Measurements from ENCODE around the gene BSDC1. TPM values are rescaled to one million over a fixed set of nuclear protein-coding genes. Genes with fewer than 3 reads are reported as not detected.
"Not testable (repeated sequence)": the region's sequence is repeated elsewhere in the genome, so short reads cannot be mapped to it uniquely, and the experiment has no call there.

Gene BSDC1, protein sequence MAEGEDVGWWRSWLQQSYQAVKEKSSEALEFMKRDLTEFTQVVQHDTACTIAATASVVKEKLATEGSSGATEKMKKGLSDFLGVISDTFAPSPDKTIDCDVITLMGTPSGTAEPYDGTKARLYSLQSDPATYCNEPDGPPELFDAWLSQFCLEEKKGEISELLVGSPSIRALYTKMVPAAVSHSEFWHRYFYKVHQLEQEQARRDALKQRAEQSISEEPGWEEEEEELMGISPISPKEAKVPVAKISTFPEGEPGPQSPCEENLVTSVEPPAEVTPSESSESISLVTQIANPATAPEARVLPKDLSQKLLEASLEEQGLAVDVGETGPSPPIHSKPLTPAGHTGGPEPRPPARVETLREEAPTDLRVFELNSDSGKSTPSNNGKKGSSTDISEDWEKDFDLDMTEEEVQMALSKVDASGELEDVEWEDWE
- 60.7 TPM for total RNA-seq

DNA sequence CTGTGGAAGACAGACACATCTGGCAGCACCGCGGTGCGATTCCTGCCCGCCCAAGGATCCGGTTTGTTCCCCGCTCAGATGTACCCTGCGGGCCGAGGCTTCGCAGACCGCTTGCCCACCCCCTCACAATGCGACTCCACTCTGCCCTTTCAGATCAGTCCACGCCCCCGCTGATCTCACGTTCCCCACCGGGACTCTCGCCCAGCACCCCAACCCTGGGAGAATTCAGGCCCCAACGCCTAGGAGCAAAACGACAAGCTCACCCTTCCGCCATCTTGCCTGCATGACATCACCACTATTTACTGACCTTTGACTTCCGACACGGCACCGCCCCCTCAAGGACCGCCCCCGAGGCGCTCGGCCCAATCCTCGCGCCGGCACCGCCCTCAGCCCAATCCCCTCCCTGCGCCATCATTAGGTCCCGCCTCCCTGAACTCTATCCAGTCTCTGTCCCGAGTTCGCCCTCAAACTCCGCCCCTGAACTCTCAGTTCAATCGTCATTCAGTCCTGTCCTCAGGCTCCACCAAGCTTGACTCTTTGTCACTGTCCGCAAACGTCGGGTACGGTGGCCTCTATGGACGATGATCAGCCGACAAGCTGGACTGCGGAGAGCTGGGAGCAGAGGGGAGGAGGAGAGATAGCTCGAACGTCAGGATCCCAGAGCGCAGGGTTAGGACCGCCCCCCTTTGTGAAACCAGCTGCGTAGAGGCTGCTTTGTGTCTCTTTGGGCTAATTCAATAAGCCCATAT lies at the start of gene BSDC1:
BSDC1 (minus strand) TSS at position 301 of the 749 bp plus-strand sequence; CDS start at position 274, 27 bp downstream.
- DNase-seq = peak; percentile 99

DNA sequence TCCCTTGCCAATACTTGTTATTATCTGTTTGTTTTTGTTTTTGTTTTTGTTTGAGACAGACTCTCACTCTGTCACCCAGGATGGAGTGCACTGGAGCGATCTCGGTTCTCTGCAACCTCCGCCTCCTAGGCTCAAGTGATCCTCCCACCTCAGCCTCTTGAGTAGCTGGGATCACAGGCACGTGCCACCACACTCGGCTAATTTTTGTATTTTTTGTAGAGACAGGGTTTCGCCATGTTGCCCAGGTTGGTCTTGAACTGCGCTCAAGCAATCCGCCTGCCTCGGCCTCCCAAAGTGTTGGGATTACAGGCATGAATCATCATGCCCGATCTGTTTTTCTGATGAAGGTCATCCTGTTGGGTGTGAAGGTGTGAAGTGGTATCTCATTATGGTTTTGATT lies 47.2 kb upstream of the BSDC1 start:
- DNase-seq = not testable (repeated sequence)

DNA sequence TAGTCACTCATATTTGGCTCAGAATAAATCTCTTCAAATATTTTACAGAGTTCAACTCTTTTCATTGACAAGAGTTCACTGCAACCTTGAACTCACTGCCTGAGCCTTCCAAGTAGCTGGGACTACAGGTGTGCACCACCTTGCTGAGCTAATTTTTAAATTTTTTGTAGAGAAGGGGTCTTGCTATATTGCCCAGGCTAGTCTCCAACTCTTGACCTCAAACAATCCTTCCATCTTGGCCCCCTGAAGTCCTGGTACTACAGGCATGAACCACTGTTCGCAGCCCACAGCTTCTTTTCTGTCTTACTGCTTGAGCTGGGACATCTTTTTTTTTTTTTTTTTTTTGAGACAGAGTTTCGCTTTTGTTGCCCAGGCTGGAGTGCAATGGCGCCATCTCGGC lies 44.5 kb upstream of the BSDC1 start:
- not testable (repeated sequence) for DNase-seq

DNA sequence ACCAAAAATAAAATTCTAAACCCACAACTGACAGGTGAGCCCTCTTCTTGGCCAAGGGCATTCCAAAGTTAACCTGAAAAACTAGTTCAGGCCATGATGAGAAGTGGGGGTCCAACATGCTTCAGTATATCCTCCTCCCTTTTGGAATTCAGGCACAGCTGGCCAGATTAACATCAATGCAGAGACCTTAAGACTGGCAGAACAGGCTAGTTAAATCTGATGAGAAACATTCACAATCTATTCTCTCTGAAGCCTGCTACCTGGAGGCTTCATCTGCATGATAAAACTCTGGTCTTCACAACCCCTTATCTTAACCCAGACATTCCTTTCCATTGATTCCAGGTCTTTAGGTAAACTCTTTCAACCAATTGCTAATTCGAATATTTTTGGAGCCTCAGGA lies 43.9 kb upstream of the BSDC1 start:
- DNase-seq = no peak

DNA sequence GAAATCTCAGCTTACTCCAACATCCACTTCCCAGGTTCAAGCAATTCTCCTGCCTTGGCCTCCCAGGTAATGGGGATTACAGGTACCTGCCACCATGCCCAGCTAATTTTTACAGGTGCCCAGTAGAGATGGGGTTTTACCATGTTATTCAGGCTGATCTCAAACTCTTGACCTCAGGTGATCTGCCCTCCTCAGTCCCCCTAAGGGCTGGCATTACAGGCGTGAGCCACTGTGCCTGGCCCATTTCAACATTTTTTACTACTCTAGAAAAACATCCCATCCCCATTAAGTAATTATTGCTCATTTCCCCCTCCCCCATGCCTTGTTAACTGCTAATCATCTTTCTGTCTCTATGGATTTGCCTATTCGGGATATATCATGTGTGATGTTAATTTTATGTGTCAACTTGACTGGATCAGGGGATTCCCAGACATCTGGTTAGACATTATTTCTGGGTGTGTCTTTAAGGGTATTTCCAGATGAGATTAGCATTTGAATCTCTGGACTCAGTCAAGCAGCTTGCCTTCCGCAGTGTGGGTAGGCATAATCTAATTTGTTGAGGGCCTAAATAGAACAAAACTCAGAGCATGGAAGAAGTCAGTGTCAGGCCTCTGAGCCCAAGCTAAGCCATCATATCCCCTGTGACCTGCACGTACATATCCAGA lies 37.6 kb upstream of the BSDC1 start:
- DNase-seq = no peak

DNA sequence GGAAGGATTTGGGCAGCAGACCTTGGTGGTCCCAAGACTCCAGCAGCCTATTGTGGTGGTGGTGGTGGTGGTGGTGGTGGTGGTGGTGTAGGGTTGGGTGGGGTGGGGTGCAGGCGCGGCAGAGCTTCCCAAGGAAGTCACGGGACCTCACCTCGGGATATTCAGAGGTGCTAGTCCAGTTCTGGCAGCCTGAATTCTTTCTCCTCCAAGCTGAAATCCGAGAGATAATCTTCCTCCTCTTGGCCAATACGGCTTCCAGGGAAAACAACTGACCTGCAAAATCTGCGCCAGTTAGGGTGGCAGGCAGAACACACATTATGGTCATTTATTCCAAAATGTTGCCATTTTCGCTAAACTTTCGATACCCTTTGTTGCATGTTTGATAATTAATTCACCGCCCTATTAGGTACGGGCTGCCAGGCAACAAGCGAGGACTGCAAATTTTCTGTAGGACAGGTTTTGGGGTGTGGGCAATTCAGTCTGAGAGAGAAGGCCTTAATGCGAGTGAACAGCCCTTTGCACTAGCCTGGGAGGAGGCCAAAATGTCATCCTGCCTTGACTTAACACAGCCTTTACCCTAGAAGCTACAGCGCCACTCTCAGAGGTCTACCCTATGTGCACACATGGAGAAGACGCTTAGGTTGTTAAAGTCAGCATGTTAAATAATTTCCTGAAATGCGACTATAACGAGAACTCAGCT lies 33.2 kb upstream of the BSDC1 start:
- no peak for DNase-seq

DNA sequence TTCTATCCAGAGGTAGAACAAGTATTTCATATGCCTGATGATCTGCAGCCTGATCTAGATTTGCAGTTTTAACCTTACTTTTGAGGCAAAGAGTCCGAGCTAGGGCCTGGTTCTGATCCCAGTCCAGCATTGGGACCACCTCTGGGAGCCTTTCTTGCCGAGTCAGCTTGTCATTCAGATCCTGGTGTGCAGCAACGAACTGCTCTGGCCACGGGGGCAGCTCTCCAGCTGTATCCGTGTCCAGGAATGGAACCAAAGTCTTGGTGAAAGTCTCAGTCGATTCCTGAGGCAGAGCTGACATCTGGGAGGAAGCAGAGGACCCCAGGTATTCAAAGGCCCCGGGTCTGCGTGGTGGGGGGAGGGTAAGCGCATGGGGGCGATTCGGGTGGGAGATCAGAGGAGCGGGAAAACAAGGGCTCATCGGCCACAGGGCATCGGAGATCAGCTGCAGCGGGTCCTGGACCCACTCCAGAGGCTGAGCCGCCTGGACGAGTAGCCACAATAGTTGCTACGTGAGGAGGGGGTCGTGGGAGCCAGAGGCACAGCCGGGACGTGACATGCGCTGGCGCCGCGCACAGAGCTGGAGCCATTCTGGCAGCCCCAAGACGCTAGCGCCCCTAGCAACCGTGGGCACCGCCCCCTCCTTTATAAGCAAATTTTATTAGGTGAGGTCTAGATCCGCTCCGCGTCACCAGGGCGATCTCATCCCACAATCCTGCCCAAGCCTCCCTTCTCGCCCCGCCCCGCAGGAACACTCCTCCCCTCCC lies 32.4 kb upstream of the BSDC1 start:
- DNase-seq = no peak

DNA sequence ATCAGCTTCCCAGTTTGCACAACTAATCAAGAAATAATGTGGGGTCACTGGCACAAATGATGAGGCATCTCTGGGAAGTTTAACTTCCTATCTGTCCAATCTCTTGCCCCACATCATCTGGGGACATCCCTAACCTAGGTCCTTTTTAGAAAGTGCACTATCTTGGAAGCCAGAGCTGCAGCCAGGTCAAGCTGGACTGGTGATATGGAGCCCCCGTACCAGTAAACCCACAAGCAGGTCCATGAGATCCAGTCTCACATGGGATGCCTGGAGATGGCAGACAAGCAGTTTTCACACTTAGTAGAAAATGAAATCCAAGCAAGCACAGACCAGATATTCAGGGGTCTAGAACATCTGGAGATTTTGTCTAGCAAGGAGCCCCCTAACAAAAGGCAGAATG lies 27.5 kb upstream of the BSDC1 start:
- DNase-seq = no peak

DNA sequence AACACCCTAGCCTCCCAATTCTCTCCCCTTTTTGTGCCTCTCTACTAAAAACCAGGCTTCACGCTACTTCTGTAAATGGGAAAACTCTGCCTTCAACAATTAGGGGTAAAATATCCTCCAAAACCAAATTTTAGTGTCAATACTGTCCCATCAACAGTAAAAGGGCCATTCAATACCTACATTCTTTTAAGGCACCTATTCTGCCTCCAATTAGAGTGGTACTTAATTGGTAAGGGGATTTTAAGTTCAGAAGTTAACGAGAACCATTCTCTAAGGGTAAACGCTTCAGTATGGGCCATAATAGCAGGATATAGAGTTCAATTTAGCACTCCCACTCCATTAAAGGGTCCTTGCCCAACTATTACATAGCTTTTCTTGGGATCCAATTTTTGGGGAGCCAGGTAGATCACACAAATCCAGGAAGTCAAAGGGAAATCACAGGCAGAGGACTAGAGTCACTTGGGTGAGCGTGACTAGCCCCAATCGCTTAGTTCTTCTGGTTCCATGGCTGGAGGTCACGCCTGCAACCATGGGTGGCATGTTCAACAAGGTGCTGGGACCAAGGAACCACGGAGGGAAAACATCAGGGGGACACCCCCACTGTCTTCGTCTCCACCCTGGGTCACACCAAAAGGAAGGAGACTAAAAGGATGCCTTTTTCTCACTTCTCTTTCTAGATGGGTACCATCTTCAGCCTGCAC lies 20.1 kb upstream of the BSDC1 start:
- DNase-seq = no peak

DNA sequence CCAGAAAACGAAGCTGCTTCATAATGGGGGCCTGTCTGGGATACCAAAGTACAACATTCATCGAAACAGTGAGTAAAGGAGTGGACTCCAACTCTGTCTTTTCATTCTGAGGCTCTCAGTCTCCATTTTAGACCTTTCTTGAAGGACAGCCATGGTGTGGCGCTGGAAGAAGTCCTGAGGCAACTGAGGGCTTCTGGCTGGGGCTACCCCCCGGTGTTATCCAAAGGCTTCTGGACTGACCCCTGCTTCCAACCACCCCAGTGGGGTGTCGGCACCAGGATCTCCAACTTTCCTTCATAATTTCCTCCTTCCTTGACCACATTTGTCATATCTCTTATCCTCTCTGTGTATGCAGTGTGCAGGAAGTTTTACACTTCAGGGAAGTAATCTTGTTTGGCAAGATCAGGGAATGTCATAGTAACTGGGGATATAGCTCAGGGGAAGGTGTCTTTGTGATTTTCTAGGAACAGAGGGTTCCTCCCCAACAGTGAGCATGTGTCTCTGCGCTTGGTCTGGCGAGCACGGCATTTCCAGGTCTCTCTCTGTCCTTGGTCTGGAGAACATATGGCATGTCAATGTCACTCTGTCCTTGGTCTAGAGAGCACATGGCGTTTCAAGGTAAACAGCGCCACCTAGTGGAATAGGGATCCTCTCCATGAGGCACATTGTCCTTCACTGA lies 19.4 kb upstream of the BSDC1 start:
- DNase-seq = no peak

DNA sequence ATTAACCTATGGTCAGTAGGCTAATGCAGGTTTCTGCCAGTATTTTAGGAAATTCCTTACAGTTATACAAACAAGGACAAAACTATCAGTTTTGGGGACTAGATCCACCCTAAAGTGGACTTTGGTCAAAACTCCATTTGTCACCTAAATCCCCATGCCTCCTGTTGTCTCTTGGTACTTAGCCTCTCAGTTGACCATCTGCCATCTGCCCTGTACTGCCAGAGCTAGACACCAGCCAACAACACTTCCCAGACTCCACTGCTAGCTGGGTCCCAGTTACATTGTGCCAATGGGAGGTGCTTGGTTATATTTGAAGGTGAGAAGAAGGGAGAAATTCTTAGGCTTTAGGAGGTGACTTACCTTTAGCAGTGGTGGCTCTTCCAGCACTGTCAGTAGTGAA lies 17.0 kb upstream of the BSDC1 start:
- no peak for DNase-seq

DNA sequence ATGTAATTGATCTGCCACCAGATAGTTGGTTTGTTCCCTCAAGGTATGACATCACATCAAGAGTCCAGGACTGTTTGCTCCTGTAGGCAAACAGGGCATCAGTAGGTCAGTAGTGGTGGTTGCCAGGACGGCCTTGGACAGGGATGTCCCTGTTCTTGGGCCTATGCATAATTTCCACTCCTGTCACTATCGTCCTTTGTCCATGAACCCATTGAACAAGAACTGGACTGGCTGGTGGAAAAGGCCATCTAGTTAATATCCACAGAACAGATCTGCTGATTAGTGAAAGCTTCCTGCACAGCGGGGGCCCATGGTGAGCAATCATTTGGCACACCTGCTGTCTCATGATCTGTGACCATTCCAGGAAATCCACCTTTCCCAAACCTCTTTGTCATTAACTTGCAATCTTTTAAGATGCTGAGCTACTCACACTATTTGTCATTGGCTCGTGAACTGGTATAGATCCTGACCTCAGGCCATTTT lies 12.4 kb upstream of the BSDC1 start:
- no peak for DNase-seq

DNA sequence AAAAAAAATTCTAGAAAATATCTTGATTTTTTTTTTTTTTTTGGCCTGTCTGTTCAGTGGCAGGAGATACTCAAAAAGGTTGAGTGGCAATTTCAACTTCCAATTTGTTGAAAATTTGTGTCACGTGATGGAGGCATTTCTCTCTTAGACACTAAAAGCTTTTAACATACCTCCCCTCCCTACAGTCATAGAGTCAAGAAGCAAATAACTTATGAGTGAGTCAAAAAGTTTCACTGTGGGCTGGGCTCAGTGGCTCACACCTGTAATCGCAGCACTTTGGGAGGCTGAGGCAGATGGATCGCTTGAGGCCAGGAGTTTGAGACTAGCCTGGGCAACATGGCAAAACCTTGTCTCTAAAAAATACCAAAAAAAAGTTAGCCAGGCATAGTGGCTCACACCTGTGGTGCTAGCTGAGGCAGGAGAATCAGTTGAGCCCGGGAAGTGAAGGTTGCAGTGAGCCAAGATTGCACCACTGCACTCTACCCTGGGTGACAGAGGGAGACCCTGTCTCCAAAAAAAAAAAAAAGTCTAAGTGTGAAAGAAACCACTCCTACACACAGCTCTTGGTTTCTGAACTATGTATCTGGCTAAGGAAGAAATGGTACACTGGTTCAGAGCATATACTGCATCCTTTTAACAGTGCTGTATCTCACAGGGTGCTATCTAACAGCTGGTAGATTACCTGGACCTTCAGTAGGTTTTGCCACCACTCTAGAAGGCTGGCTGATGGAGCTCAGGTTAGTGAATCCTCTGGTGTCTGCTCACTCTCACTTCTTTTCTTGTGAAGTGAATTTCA lies 11.6 kb upstream of the BSDC1 start:
- DNase-seq = no peak

DNA sequence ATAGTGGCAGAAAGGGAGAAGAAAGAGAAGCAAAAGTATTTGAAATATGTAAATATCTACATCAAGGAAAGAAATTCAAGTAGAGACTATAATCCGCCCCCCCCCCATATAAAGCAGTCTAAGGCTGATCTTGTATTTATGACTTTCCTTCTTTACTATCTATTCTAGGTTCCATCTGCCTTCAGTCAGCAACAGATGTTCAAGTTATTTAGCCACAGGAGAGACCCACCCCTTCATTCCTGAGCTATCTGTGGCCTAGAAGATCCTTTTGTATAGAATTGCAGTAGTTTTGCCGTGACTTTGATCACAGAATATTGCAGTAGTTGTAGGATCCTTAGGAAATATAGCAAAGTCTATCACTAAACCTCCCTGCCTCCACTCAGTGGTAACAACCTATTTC lies 10.7 kb upstream of the BSDC1 start:
- no peak for DNase-seq

DNA sequence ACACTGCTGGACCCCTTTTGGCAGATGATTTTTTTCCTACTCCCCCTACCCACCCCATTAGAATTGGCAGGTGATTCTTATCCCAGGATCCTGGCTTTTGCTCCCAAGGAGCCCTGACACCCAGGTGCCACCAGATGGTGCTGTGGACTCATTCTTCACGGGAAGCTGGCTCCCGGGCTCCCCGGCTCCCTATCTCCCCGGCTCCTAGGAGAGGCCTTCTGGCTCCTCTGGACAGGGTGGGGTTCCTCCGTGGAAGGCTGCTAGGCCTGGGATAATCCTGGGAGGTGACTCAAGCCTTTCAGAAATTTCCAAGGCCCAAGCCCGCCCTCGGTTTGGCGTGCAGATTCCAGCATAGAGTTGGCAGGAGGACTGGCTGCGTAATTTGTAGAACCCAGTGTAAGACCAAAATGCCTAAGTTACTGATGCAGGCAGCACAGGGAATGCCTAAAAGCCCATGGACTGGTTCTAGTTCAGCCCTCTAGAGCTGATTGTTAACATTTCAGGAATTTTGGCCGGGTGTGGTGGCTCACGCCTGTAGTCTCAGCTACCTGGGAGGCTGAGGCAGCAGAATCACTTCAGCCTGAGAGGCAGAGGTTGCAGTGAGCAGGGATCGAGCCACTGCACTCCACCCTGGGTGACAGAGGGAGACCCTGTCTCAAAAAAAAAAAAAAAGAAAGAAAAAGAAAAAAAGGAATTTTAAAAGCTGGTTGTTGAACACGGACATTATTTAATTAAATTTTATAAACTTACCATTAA lies 6.8 kb upstream of the BSDC1 start:
- peak; percentile 78 for DNase-seq

DNA sequence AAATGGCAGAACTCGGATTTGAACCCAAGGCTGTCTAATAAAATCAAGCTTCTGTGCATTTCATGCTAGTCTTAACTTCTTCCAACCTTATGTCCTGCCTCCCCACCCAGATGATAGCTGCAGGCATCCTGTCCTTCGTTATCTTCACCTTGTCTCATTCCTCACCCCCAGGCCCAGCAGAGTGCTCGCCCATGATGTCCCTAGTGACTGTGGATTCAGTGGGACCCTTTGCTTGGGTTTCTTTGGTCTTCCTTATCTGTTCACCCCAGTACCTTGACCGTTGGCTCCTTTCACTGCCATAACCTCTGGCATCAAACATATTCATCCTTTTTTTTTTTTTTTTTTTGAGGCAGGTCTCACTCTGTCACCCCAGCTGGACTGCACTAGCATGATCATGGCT lies 5.6 kb upstream of the BSDC1 start:
- no peak for DNase-seq

DNA sequence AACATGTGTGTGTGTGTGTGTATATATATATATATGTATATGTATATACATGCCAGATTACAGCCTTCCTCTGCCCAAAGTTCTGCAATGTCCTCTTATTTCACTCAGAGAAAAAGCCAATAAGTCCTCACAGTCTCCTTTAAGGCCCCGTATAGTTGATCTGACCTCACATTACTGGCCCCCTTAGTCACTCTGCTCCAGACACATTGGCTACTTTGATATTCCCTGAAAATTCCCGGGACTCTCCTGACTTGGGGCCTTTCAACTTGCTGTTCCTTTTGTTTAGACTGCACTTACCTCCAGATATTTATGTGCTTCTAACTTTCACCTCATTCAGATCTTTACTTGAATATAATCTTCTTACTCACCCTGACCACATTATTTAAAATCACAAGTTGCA lies 4.2 kb upstream of the BSDC1 start:
- DNase-seq = no peak

DNA sequence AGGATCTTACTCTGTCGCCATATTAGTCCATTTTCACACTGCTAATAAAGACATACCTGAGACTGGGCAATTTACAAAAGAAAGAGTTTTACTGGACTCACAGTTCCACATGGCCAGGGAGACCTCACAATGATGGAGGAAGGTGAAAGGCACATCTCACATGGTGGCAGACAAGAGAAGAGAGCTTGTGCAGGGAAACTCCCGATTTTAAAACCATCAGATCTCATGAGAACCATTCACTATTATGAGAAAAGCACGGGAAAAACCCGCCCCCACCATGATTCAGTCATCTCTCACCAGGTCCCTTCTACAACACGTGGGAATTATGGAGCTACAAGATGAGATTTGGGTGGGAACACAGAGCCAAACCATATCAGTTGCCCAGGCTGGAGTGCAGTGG lies 2.3 kb upstream of the BSDC1 start:
- DNase-seq = not testable (repeated sequence)
